GM18526 (cell line): ENCODE measurements around the gene IPMK.
A peak's percentile ranks its signal among the peaks of the same experiment; 100 is the strongest.

Experiments
- POLR2A ChIP-seq: IDR thresholded peaks from 3 replicates; pipeline ENCODE4 v1.6.1; 2011; ENCODE audit not compliant: insufficient read length; ENCODE audit errors: extremely low read depth

Gene IPMK

DNA sequence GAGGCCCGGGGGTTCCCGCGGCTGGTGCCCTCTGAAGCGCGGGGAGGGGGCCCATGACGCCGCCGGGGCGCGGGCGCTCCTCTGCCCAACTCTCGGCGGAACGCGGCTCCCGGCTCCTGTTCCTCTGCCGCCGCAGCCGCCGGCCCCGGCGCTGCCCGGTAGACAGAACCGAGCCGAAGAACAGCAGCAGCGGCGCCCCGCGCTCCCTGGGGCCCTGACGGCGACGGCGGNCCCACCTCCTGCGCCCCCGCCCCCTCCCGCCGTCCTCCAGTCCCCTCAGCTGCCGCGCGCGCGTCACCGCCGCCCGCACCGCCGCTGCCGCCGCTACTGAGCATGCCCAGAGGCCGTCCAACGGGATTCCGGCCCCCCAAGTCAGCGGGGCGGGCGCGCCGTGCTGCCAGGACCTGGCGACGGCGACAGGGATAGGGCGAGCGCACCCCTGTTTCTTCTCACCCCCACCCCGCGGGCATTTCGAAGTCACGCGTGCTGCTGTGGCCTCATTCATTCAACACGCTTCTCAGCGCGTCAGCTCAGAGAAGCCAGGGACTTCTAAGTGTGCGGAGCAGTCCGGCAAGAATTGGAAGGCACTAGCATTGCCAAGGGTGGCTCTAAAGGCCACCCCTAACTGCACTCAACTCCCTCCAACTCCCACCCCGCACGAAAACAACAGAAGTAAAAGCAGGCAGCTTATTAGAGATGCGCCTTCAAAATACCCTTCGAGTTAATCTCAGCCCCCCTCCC, at the start of gene IPMK:
TSS of gene IPMK (minus strand) at position 182 of the 741 bp plus-strand sequence. CDS start 283 bp downstream, outside the sequence.
- TF ChIP-seq POLR2A: peak; percentile 62

DNA sequence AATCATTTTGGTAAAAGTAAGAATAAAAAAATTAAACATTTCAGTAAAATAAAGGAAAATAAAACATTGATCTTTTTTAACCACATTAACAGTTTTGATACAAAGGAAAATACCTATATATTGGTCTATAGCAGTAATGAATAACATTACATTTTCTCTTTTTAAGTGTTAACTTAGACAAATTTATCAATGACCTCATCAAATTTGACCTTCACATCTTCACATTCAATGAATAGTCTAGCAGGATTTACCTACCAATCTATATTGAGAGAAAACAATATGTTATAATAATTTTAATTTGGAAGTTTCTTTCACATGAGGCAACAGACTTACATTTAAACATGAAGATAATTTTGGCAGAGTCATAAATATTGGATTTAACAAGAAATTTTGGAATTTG, 49.2 kb upstream of the IPMK start:
- TF ChIP-seq POLR2A: no peak

DNA sequence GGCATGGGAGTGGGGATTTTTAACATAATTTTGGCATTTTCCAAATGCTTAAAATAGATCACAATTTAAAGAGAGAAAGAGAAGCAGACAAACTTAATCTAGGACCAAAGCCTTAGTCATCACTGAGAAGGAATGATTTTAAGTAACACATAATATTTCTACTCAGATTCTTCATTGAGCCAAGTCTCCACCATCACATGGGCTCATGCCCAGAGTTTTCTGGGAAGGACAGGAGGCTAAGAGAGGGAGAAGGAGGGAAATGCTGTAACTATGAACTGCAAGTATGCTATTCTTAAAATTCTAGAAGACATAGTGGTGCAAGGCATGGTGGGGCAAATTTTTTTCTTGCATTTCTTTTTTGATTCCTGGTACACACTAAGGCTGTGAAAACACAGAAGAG, 43.3 kb upstream of the IPMK start:
- no peak for TF ChIP-seq POLR2A

DNA sequence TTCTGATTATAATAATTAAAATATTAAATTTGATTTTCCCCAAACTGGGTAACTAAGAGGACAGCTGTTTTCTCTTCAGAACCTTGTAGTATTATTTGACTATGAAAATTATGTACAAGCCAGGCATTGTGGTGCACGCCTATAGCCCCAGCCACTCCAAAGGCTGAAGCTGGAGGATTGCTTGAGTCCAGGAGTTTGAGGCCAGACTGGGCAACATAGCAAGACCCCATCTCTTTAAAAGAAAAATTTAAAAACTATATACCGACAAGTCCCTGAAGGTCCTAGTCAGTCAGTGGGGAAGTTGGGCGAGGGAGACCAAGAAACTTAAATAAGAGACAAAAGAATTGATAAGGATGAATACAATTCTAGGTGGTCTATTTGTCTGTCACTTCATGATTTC, 40.0 kb upstream of the IPMK start:
- TF ChIP-seq POLR2A: no peak

DNA sequence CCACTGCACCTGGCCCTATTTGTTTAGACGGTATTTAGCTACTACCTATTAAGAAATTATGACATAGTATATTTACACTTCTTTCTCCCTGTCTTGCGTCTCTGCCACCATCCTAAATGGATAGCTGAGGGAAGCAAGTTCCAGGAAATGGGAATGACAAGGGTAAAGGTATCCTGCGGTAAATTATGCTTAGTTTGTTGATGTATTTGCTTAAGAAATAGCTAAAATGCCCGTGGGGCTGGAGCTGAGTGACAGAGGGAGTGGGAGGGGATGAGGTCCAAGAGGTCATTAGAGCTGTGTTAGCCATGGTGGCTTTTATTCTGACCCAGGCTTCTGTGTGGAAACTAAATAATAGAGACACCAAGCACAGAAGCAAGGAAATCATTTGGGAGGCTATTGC, 38.1 kb upstream of the IPMK start:
- TF ChIP-seq POLR2A: no peak

DNA sequence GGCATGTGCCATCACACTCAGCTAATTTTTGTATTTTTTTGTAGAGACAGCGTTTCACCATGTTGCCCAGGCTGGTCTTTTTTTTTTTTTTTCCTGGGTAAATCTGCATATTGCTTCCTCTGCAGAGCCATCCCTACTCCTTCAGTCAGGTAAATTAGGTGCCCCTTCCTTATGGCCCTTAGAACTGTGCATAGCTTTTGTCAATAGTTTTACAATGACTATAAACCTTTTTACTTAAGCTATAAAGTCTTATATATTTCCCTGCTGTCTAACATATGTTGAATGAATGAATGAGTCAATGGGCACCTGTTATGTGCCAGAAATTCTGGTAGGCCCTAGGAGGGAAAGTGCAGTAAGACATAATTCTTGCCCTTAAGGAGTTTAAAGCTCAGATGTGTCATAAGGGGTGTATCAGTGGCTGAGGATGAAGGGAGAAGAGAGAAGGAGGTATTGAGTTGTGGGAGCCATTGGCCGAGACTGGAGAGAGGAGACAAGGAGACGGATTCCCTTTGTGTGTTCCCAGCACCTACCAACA, 36.5 kb upstream of the IPMK start:
- TF ChIP-seq POLR2A: no peak

DNA sequence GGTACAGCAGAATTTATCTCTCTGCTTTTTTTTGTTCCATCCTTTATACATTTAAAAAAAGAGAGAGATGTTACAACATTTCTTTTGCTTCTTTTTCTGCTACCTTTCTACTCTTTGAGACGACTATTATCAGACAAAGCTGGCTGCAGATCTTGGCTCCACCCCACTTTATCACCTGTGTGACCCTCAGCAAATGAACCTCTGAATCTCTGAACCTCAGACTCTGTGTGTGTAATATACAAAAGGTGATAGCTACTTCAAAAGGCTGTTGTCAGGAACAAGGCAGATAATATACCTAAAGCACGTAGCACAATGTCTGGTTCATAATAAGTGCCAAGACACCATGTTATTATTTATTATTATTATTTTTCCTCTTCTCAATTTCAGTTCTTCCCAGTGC, 34.6 kb upstream of the IPMK start:
- no peak for TF ChIP-seq POLR2A

DNA sequence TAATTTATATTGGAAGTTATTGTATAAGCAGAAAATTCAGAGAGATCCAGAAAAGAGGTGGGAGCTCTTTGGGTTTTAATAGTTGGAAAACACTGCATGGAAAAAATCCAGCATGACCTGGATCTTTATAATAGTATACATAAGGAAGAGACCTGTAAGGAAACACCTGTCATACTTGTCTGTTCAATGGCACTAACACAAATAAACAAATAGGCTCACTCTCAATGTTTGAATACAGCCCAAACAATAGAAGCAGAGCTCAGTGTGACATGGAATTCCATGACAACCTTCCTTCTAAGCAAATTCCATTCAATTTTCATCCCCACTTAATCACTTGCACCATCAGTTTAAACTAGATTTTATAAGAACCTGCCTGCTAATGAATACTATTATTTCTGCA, 33.0 kb upstream of the IPMK start:
- TF ChIP-seq POLR2A: no peak

DNA sequence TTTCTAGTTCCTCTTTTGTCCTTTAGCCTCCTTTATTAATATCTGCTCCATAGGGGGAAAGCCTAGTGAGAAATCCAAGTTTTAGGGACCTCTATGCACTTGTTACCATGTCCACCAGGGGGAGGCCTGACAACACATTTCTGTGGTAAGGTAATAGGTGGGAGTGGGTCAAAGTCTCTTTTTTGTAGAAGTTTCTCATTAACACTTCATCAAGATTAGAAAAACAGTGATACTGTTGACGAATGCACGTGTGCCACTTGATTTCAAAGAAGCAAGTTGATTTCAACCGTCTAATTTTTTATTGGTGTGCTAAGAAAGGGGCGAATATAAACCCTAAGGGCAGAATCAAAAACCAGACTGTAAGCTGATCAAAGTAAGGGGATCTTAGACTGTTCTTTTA, 31.9 kb upstream of the IPMK start:
- TF ChIP-seq POLR2A: no peak

DNA sequence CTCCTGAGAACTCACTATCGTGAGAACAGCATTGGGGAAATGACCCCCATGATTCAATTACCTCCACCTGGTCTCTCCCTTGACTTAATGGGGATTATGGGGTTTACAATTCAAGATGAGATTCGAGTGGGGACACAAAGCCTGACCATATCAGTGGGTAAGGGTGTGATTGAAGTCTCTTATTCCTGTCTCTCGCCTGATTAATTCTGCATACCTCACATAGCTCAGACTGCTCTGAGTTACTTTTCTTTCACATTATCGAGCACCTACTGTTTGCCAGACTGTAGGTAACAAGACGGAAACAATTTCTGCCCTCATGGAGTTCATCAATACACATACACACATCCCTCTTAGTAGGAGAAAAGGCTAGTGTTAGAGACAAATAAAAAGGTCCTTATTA, 26.3 kb upstream of the IPMK start:
- TF ChIP-seq POLR2A: no peak

DNA sequence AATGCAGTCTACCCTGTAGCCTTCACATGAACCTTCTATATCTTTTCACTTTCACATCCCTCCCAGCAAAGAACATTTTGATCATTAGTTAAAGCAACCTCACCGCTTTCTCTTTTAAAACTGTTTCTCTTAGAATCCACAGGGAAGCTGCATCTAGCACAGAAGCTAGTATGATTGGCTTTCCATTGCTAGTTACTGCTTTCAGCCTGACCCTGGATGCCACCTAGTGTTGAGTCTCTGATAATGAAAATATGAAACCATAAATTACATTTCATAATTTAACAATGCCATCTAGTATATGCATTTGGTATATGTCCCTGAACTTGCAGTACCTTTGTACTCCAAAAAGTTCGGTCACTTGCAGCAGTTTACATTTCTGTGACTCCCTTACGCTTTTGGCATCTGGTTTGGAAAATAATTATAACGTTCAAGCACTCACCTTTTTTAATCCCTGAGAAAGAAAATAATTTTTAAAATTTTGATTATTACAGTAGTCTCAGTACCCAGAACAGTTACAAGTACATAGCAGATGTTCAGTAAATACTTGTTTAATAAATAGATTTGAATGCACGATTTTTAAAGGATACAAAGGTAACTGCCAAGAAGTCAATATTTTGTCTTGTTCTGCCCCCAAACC, 24.0 kb upstream of the IPMK start:
- no peak for TF ChIP-seq POLR2A

DNA sequence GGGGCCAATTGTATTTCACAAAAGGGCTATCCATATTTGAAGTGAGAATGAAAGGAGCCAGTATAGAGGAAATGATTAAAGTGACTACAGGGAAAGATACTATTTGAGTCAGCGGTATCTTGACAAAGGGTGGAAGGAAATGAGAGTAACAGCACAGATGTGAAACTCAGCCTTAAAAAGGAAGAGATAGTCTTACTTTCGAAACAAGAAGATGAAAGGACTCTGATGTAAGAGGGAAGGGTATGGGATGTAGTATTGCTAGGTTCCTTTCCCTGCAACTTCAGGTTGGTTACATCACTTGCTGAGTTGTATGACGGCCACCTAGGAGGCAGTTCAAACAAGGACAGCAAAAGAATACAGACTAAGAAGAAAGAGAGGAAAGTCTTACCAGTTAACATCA, 14.9 kb upstream of the IPMK start:
- TF ChIP-seq POLR2A: no peak

DNA sequence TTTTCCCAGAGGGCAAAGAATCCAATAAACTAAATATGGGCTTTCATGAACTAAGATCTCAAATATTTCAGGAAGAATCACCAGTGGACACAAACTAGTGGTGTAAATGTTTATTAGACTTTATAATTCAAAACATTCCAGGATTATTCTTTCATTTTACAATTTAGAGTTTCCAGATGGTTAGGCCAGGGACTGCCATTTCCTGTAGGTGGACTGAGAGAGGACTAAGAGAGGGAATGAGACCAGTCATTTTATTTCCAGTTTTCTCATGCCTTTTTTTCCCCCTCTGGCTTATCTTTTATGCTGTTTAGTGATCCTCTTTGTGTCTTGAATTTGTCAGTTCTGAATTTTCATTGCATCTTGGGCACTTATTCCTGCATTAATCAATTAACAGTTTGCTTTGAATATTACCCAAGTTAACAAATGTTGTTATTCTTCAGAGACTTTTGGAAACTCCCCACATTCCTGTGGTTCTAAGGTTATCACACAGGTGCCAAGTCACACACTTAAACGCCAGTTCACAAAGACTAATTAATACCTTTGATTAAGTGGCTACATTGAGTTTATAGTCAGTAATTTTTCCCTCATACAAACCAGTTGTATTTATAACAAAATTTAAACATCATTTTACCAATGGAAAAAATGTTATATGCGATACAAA, 13.5 kb upstream of the IPMK start:
- TF ChIP-seq POLR2A: no peak

DNA sequence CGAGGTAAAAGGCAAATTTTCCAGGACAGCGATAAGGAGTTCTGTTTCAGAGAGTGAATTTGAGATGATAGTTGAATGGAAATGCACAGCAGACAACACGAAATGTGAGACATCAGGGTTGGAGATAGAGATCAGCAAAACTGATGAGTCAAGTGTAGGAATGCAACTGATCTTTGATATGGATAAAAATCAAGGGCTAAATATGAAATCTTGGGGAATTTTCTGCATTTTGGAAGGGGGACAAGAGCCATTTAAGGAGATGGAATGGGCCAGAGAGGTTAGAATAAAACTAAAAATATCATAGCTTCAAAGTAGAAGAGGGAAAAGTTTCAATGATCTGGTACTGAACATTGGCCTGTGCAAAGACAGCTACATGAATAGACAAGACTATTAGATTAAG, 12.8 kb upstream of the IPMK start:
- TF ChIP-seq POLR2A: no peak

DNA sequence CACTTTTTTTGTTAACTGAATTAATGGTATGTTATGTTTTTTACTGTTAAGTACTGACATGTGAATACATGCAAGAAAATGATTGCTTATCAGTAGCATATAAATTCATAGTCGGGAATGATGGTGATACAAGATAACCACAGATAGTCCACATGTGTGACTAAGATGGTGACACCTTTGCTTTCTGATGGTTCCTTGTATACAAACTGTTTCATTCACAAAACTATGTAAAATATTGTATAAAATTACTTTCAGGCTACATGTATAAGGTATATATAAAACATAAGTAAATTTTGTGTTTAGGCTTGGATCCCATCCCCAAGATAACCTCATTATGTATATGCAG, 11.2 kb upstream of the IPMK start:
- no peak for TF ChIP-seq POLR2A

DNA sequence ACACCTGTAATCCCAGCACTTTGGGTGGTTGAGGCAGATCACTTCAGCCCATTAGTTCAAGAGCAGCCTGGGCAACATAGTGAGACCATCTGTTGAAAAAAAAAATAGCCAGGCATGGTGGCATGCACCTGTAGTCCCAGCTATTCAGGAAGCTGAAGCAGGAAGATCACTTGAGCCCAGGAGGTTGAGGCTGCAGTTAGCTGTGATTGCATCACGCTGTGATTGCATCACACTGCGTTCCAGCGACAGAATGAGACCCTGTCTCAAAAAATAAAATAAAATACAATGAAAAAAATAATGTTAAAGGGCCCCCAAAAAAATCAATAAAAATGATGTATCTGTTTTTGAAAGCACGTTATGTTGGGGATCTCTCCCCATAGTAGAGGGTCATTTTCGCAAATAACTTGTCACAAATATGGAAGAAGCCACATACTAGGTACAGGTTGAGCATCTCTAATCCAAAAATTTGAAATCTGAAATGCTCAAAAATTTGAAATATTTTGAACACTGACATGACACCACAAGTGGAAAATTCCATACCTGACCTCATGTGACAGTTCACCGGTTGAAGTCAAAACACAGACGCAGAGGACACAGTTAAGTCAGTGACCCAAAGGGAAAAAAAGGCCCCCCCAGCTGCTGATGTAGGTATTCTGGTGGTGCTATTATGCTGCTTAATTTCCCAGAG, 10.7 kb upstream of the IPMK start:
- no peak for TF ChIP-seq POLR2A
